Measurements from ENCODE around the gene SLC1A3.

GRCh38 chr5:36717131-36717695 is 110.8 kb downstream of the SLC1A3 start:
- TF ChIP-seq CTCF (IDR thresholded peaks at IDR 0.05) (no peak), POLR2A (IDR thresholded peaks at IDR 0.05) (no peak)
